ENCODE measurements around the gene FSD1. TPM values are rescaled to one million over a fixed set of nuclear protein-coding genes. Genes with fewer than 3 reads are reported as not detected.

Gene FSD1
- total and polyA plus RNA-seq, 10 of the 15 experiments (the other 5 are each of a cell fraction or from before 2014, with no cell fraction given) = 0.15 to 5.1 (median 4.0) TPM; not detected in 1

DNA sequence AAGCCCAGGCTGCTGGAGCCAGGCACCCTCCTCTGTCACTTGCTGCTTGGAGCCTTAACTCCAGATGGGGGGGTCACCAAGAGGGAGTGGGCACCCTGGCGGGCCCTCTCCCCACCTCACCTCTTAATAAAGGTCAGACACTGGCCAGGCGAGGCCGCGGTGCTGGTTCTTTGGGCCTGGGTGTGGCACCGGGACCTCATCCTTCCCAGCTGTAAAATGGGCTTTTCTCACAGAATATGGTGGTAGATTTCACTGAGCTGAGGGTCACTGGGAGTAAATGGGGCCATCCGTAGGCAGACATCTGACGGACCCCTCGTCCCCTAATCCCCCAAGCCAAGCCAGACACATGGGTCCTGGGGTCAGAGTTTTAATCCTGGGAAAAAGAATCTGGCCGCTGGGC is 19.3 kb downstream of the FSD1 start:
- Histone ChIP-seq H3K4me2 (ENCODE audit: control insufficient read depth, insufficient read depth) (no peak overlapping the region), H2AFZ (ENCODE audit: control insufficient read depth, low read depth, low read length) (no peak overlapping the region), H3K4me3 (no peak overlapping the region), H3K9ac (ENCODE audit: control insufficient read depth, insufficient read depth, low read length) (no peak overlapping the region), H3K36me3 (ENCODE audit: control insufficient read depth in 2 of 2, insufficient read depth in 2 of 2, low read length in 1 of 2) (no peaks in the 10 kb centered on the region), H3K9me3 (replicated peaks; ENCODE audit: control insufficient read depth, insufficient read depth, low read length) (no peaks in the 10 kb centered on the region; the same call in 1 of the 3 replicates), H4K20me1 (ENCODE audit: control insufficient read depth, insufficient read depth) (no peaks in the 10 kb centered on the region), H3K27me3 (replicated peaks in 1 of 2; ENCODE audit: control insufficient read depth in 2 of 2, insufficient read depth in 2 of 2, low read length in 1 of 2) (no peaks in the 10 kb centered on the region), H3K4me1 (ENCODE audit: control insufficient read depth, insufficient read depth, low read length) (peaks cover 8% of the 10 kb centered on the region; the same call in 1 of the 2 replicates), H3K79me2 (ENCODE audit: control insufficient read depth, insufficient read depth, low read length) (no peaks in the 10 kb centered on the region), H3K27ac (ENCODE audit: control insufficient read depth, insufficient read depth) (no peak overlapping the region)
- TF ChIP-seq STAT3 (IDR thresholded peaks at IDR 0.05; ENCODE audit: low read depth, low read length) (no peak), HSF1 (IDR thresholded peaks at IDR 0.05; ENCODE audit: low read depth, low read length) (no peak), BHLHE40 (IDR thresholded peaks at IDR 0.05; ENCODE audit: borderline replicate concordance in 1 of 2, low read depth in 2 of 2, low read length in 1 of 2) (no peak), RAD21 (IDR thresholded peaks at IDR 0.05; ENCODE audit: insufficient read depth, low read depth, low read length) (no peak), TBL1XR1 (IDR thresholded peaks at IDR 0.05; ENCODE audit: low read depth, low read length) (no peak), RUNX3 (IDR thresholded peaks at IDR 0.05; ENCODE audit: low read length) (no peak), ZNF622 (IDR thresholded peaks at IDR 0.05) (no peak), SUPT20H (IDR thresholded peaks at IDR 0.05; ENCODE audit: borderline replicate concordance, control insufficient read depth, low read depth, low read length) (no peak), EP300 (IDR thresholded peaks at IDR 0.05; ENCODE audit: borderline replicate concordance in 1 of 2, control insufficient read depth in 1 of 2, low read depth in 2 of 2, low read length in 2 of 2) (no peak), LARP7 (IDR thresholded peaks at IDR 0.05) (no peak), SIN3A (IDR thresholded peaks at IDR 0.05; ENCODE audit: low read depth, low read length) (no peak), CBX5 (IDR thresholded peaks at IDR 0.05; ENCODE audit: low read depth) (no peak), MXI1 (IDR thresholded peaks at IDR 0.05; ENCODE audit: low read depth, low read length) (no peak), SIX5 (IDR thresholded peaks at IDR 0.05; ENCODE audit: low read depth, low read length, severe bottlenecking) (no peak)
- TF ChIP-seq, protein P1, sequence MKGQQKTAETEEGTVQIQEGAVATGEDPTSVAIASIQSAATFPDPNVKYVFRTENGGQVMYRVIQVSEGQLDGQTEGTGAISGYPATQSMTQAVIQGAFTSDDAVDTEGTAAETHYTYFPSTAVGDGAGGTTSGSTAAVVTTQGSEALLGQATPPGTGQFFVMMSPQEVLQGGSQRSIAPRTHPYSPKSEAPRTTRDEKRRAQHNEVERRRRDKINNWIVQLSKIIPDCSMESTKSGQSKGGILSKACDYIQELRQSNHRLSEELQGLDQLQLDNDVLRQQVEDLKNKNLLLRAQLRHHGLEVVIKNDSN (IDR thresholded peaks at IDR 0.05; ENCODE audit: borderline replicate concordance, extremely low read length, insufficient read depth, low read depth, low read length) = no peak
- no peak for FAIRE-seq
- no peak for ATAC-seq
- in situ Hi-C loops (cut with MboI) = no loop called here
- ChIA-PET POLR2A (no interaction called here), RAD21 (ENCODE audit: unreplicated experiment) (no interaction called here), CTCF (no interaction called here), SMC1A (ENCODE audit: uncharacterized antibody, unreplicated experiment) (no interaction called here)
- intact Hi-C loops (cut with micrococcal nuclease; ENCODE audit: unreplicated experiment) = no loop called here
- BruUV-seq (replicated peaks) = no TSS peak
- no peak for DNase-seq (ENCODE audit: low read depth, low spot score)
- 55% methylated on average over 9 of the region's 9 CpGs for WGBS (ENCODE audit: insufficient coverage, insufficient replicate concordance, low lambda C conversion rate, missing lambda C conversion rate)
